Measurements from ENCODE around the gene PATJ. TPM values are rescaled to one million over a fixed set of nuclear protein-coding genes. Genes with fewer than 3 reads are reported as not detected.

PATJ gene
- total and polyA plus RNA-seq, 10 donors: 2.3 to 32.2 (median 17.7) TPM

GRCh38 chr1:62194651-62195544, 452.6 kb downstream of the PATJ start, which contains the start of gene L1TD1:
Gene L1TD1 (plus strand): TSS chr1:62194849. CDS start chr1:62206629, 11,780 bp downstream.
- no peak for DNase-seq

DNA sequence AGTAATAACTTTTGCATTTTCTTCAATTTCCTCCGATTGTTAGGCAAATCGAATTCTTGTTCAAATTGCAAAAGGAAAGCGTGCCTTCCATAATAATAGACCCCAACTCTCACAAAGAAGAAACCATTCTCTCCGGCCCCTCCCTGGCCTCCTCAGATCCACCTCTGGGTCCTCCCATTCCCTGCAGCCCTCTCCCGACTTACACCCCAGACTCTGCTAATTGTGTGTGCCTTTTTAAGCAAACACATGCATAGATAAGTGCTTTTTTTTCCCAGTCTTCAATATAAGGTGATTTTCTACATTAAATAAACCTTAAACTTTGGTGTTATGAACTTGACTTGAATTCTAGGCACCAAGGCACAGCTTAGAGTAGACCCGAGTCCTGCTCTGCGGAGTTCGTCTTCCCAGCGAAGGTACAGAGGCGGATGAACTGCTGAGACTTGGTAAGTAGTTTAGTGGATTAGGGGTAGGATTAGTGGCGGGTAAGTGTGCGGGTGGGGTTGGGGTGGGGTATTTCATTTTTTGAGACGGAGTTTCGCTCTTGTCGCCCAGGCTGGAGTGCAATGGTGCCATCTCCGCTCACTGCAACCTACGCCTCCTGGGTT, 453.9 kb downstream of the PATJ start:
- TF ChIP-seq POLR2AphosphoS5 (IDR thresholded peaks at IDR 0.05) (no peak), POLR2A (IDR thresholded peaks at IDR 0.05) (no peak)
- TF ChIP-seq, protein P1, sequence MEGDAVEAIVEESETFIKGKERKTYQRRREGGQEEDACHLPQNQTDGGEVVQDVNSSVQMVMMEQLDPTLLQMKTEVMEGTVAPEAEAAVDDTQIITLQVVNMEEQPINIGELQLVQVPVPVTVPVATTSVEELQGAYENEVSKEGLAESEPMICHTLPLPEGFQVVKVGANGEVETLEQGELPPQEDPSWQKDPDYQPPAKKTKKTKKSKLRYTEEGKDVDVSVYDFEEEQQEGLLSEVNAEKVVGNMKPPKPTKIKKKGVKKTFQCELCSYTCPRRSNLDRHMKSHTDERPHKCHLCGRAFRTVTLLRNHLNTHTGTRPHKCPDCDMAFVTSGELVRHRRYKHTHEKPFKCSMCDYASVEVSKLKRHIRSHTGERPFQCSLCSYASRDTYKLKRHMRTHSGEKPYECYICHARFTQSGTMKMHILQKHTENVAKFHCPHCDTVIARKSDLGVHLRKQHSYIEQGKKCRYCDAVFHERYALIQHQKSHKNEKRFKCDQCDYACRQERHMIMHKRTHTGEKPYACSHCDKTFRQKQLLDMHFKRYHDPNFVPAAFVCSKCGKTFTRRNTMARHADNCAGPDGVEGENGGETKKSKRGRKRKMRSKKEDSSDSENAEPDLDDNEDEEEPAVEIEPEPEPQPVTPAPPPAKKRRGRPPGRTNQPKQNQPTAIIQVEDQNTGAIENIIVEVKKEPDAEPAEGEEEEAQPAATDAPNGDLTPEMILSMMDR (IDR thresholded peaks at IDR 0.05 in 8 of 11, conservative IDR thresholded peaks at IDR 0.05 in 3 of 11): no peak
- H3K36me3 ChIP-seq: no peaks in the 10 kb centered on the region
- H3K4me1 ChIP-seq: peaks cover 0 to 14% (median 0%) of the 10 kb centered on the region in 6 donors
- DNase-seq: no peak
- intact Hi-C loops (cut with DNase I; ENCODE audit: low total_unique reads): no loop called here
- peaks cover 0 to 51% (median 12%) of the 10 kb centered on the region in 7 donors for H3K27me3 ChIP-seq (replicated peaks in 1 of 7)
- no peaks in the 10 kb centered on the region for H3K9me3 ChIP-seq
- peak overlapping the region in 1 of 8 donors; percentile 62 for H3K4me3 ChIP-seq
- no peak overlapping the region for H3K27ac ChIP-seq
- WGBS, 5 donors: 80 to 87% (median 86%) methylated on average over 17 of the region's 17 CpGs

More at GRCh38 chr1:62194651-62195544, 452.6 kb downstream of the PATJ start, which contains the start of gene L1TD1:
- Histone ChIP-seq H3K4me3 (peak within 1 kb of the TSS in 7 of 8 donors; percentile 26 to 62 (median 28)), H3K9me3 (no peaks in the 10 kb centered on the region), H3K4me1 (peaks cover 0 to 14% (median 0%) of the 10 kb centered on the region in 6 donors), H3K36me3 (no peaks in the 10 kb centered on the region), H3K27ac (peak within 1 kb of the TSS in 4 of 8 donors; percentile 33 to 51 (median 44)), H3K27me3 (replicated peaks in 1 of 7) (peaks cover 0 to 51% (median 12%) of the 10 kb centered on the region in 7 donors)
- TF ChIP-seq, protein P1 (IDR thresholded peaks at IDR 0.05 in 8 of 11, conservative IDR thresholded peaks at IDR 0.05 in 3 of 11): no peak
- TF ChIP-seq POLR2A (IDR thresholded peaks at IDR 0.05) (no peak), POLR2AphosphoS5 (IDR thresholded peaks at IDR 0.05) (no peak)
- 13 to 30% (median 16%) methylated on average over 40 to 55 of the region's 55 CpGs for WGBS, 5 donors
- intact Hi-C loops (cut with DNase I; ENCODE audit: low total_unique reads): no loop called here

GRCh38 chr1:62198069-62198780, 455.9 kb downstream of the PATJ start:
- peaks cover 0 to 14% (median 0%) of the 10 kb centered on the region in 6 donors for H3K4me1 ChIP-seq
- no peak overlapping the region for H3K27ac ChIP-seq
- no peaks in the 10 kb centered on the region for H3K9me3 ChIP-seq
- DNase-seq: no peak
- H3K36me3 ChIP-seq: no peaks in the 10 kb centered on the region
- H3K4me3 ChIP-seq: no peak overlapping the region
- intact Hi-C loops (cut with DNase I; ENCODE audit: low total_unique reads): no loop called here
- H3K27me3 ChIP-seq (replicated peaks in 1 of 7): peaks cover 0 to 47% (median 12%) of the 10 kb centered on the region in 7 donors
- 42 to 57% (median 45%) methylated on average over 14 of the region's 14 CpGs for WGBS, 5 donors
- no peak for TF ChIP-seq POLR2AphosphoS5 (IDR thresholded peaks at IDR 0.05)
- no peak for TF ChIP-seq POLR2A (IDR thresholded peaks at IDR 0.05)
- TF ChIP-seq, protein P1 (IDR thresholded peaks at IDR 0.05 in 8 of 11, conservative IDR thresholded peaks at IDR 0.05 in 3 of 11): no peak
